Liver (tissue), 3 donors: Measurements from ENCODE around the gene CTTN.

Experiments used
- EGR1 ChIP-seq, 2 donors: IDR thresholded peaks; 2 replicates each; pipeline ENCODE4 v1.6.1; 2016 to 2018; ENCODE audit warnings: antibody characterized with exemption in 2 of 2, low read depth in 2 of 2
- GABPA ChIP-seq, 2 donors: IDR thresholded peaks in 1 of 2; conservative IDR thresholded peaks in 1 of 2; 2 replicates each; pipeline ENCODE4 v1.6.1; 2016; ENCODE audit warnings: antibody characterized with exemption in 2 of 2, mild to moderate bottlenecking in 1 of 2, moderate library complexity in 1 of 2
- JUND ChIP-seq, 2 donors: IDR thresholded peaks; 2 replicates each; pipeline ENCODE4 v1.6.1; 2016; ENCODE audit warnings: antibody characterized with exemption in 2 of 2
- MAX ChIP-seq: IDR thresholded peaks from 2 replicates; pipeline ENCODE4 v1.6.1; 2016; ENCODE audit warnings: antibody characterized with exemption
- SP1 ChIP-seq: IDR thresholded peaks from 2 replicates; pipeline ENCODE4 v1.6.1; 2018; ENCODE audit warnings: antibody characterized with exemption, mild to moderate bottlenecking
- TF ChIP-seq, protein P1 (sequence below): fragments of 150-350 bp; IDR thresholded peaks from 2 replicates; pipeline ENCODE4 v1.5.1; 2017; ENCODE audit warnings: improper control_type of control experiment, low read depth, low read length; ENCODE audit not compliant: missing input control
- TF ChIP-seq, protein P2 (sequence below): IDR thresholded peaks from 2 replicates; pipeline ENCODE4 v1.6.1; 2016; ENCODE audit warnings: antibody characterized with exemption, mild to moderate bottlenecking
- donor health status: healthy.
- donor health status: healthy.

- TF ChIP-seq, protein P1, sequence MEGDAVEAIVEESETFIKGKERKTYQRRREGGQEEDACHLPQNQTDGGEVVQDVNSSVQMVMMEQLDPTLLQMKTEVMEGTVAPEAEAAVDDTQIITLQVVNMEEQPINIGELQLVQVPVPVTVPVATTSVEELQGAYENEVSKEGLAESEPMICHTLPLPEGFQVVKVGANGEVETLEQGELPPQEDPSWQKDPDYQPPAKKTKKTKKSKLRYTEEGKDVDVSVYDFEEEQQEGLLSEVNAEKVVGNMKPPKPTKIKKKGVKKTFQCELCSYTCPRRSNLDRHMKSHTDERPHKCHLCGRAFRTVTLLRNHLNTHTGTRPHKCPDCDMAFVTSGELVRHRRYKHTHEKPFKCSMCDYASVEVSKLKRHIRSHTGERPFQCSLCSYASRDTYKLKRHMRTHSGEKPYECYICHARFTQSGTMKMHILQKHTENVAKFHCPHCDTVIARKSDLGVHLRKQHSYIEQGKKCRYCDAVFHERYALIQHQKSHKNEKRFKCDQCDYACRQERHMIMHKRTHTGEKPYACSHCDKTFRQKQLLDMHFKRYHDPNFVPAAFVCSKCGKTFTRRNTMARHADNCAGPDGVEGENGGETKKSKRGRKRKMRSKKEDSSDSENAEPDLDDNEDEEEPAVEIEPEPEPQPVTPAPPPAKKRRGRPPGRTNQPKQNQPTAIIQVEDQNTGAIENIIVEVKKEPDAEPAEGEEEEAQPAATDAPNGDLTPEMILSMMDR, result no peak
- TF ChIP-seq GABPA (IDR thresholded peaks at IDR 0.05 in 1 of 2, conservative IDR thresholded peaks at IDR 0.05 in 1 of 2), result no peak
- no peak for TF ChIP-seq MAX
- no peak for TF ChIP-seq SP1
- TF ChIP-seq, protein P2, sequence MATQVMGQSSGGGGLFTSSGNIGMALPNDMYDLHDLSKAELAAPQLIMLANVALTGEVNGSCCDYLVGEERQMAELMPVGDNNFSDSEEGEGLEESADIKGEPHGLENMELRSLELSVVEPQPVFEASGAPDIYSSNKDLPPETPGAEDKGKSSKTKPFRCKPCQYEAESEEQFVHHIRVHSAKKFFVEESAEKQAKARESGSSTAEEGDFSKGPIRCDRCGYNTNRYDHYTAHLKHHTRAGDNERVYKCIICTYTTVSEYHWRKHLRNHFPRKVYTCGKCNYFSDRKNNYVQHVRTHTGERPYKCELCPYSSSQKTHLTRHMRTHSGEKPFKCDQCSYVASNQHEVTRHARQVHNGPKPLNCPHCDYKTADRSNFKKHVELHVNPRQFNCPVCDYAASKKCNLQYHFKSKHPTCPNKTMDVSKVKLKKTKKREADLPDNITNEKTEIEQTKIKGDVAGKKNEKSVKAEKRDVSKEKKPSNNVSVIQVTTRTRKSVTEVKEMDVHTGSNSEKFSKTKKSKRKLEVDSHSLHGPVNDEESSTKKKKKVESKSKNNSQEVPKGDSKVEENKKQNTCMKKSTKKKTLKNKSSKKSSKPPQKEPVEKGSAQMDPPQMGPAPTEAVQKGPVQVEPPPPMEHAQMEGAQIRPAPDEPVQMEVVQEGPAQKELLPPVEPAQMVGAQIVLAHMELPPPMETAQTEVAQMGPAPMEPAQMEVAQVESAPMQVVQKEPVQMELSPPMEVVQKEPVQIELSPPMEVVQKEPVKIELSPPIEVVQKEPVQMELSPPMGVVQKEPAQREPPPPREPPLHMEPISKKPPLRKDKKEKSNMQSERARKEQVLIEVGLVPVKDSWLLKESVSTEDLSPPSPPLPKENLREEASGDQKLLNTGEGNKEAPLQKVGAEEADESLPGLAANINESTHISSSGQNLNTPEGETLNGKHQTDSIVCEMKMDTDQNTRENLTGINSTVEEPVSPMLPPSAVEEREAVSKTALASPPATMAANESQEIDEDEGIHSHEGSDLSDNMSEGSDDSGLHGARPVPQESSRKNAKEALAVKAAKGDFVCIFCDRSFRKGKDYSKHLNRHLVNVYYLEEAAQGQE, result no peak
- no peak for TF ChIP-seq JUND (IDR thresholded peaks at IDR 0.05)
- no peak for TF ChIP-seq EGR1 (IDR thresholded peaks at IDR 0.05; ENCODE audit: low read depth in 2 of 2)
Observed at GRCh38 chr11:70411713-70412452, 13.6 kb downstream of the CTTN start.
